GM12878 (cell line): ENCODE data around the gene TMEM11. TPM values are rescaled to one million over a fixed set of nuclear protein-coding genes. Genes with fewer than 3 reads are reported as not detected.

Experiments used
- ATAC-seq: fragments of 200-7000 bp; cut with Tn5 transposase; 3 replicates; pipeline ENCODE4 v1.9.1; 2020; ENCODE audit warnings: mild to moderate bottlenecking, moderate library complexity
- BruUV-seq: library from RNA; stranded (reverse); fragments of 400-500 nt; replicated peaks from 2 replicates; lab custom pipeline; 2021; lab: Mats Ljungman, UMichigan
- CTCF ChIA-PET: fragments of 300-600 bp; sonication (Branson Sonifier 250); formaldehyde crosslinking; extraction: SDS; loops from one replicate; lab custom pipeline; 2021; ENCODE audit warnings: inconsistent platforms; lab: Yijun Ruan, JAX
- POLR2A ChIA-PET: fragments of 350-600 bp; formaldehyde crosslinking; extraction: SDS; loops from one replicate; lab custom pipeline; 2021; ENCODE audit warnings: inconsistent platforms; lab: Charles Lee
- RAD21 ChIA-PET: fragments of 300-600 bp; sonication (Branson Sonifier 250); formaldehyde crosslinking; loops from one replicate; lab custom pipeline; 2023; ENCODE audit warnings: antibody characterized with exemption; ENCODE audit not compliant: unreplicated experiment; lab: Charles Lee
- SMC1A ChIA-PET: fragments of 300-600 bp; sonication (Branson Sonifier 250); formaldehyde crosslinking; loops from one replicate; lab custom pipeline; 2023; ENCODE audit not compliant: unreplicated experiment, uncharacterized antibody; lab: Charles Lee
- DNase-seq: peaks from one replicate; pipeline ENCODE4 v3.0.0-alpha.2; 2011; ENCODE audit warnings: low read depth, low spot score
- FAIRE-seq: peaks from 3 replicates; lab custom pipeline; 2011; peaks lifted over from hg19 to GRCh38; lab: Jason Lieb, UNC
- H2AFZ ChIP-seq: 2 replicates; pipeline ENCODE4 v1.6.0; 2011; ENCODE audit warnings: low read depth, low read length, control low read depth; ENCODE audit not compliant: control insufficient read depth
- H3K27ac ChIP-seq: 2 replicates; pipeline ENCODE4 v1.5.1; 2011; ENCODE audit warnings: control low read depth; ENCODE audit not compliant: control insufficient read depth, insufficient read depth
- H3K27me3 ChIP-seq, 2 experiments: replicated peaks in 1 of 2; 2 replicates each; pipeline versions ENCODE4 v1.6.0 to v1.6.1; 2011; ENCODE audit warnings: low read length in 1 of 2; ENCODE audit not compliant: control insufficient read depth in 2 of 2, insufficient read depth in 2 of 2
- H3K36me3 ChIP-seq, 2 experiments: 2 replicates each; pipeline ENCODE4 v1.5.1; 2011; ENCODE audit warnings: low read length in 1 of 2; ENCODE audit not compliant: control insufficient read depth in 2 of 2, insufficient read depth in 2 of 2
- H3K4me1 ChIP-seq: 2 replicates; pipeline ENCODE4 v1.6.1; 2011; ENCODE audit warnings: mild to moderate bottlenecking, low read length, moderate library complexity, mixed read lengths; ENCODE audit not compliant: control insufficient read depth, insufficient read depth
- H3K4me2 ChIP-seq: 2 replicates; pipeline ENCODE4 v1.6.0; 2011; ENCODE audit warnings: control low read depth; ENCODE audit not compliant: control insufficient read depth, insufficient read depth
- H3K4me3 ChIP-seq: fragments of 200-600 bp; sonication (generic); 2 replicates; pipeline ENCODE4 v1.5.1; 2016
- H3K79me2 ChIP-seq: 2 replicates; pipeline ENCODE4 v1.6.0; 2011; ENCODE audit warnings: low read length; ENCODE audit not compliant: control insufficient read depth, insufficient read depth
- H3K9ac ChIP-seq: 2 replicates; pipeline ENCODE4 v1.8.0; 2011; ENCODE audit warnings: low read length, control low read depth, mixed read lengths; ENCODE audit not compliant: control insufficient read depth, insufficient read depth
- H3K9me3 ChIP-seq: replicated peaks from 3 replicates; pipeline ENCODE4 v1.5.1; 2011; ENCODE audit warnings: mild to moderate bottlenecking, low read length; ENCODE audit not compliant: control insufficient read depth, insufficient read depth
- H4K20me1 ChIP-seq: 2 replicates; pipeline ENCODE4 v1.6.0; 2011; ENCODE audit not compliant: control insufficient read depth, insufficient read depth
- FOS ChIP-seq: IDR thresholded peaks from 3 replicates; pipeline ENCODE4 v1.6.1; 2011; ENCODE audit warnings: borderline replicate concordance; ENCODE audit not compliant: insufficient read length; ENCODE audit errors: extremely low read depth
- MLLT1 ChIP-seq: fragments of 450-650 bp; IDR thresholded peaks from 2 replicates; pipeline ENCODE4 v1.6.1; 2016; ENCODE audit warnings: mild to moderate bottlenecking
- MTA2 ChIP-seq: fragments of 450-650 bp; IDR thresholded peaks from 2 replicates; pipeline ENCODE4 v1.6.1; 2016; ENCODE audit warnings: low read depth, mild to moderate bottlenecking, moderate library complexity
- SMC3 ChIP-seq: IDR thresholded peaks from 2 replicates; pipeline ENCODE4 v1.6.1; 2011; ENCODE audit warnings: low read length, improper control_type of control experiment, borderline replicate concordance
- STAT3 ChIP-seq: IDR thresholded peaks from 2 replicates; pipeline ENCODE4 v1.6.1; 2011; ENCODE audit warnings: low read depth, low read length, improper control_type of control experiment
- ZSCAN29 ChIP-seq: fragments of 450-650 bp; IDR thresholded peaks from 2 replicates; pipeline ENCODE4 v1.6.1; 2017; ENCODE audit warnings: mild to moderate bottlenecking, moderate library complexity
- WGBS: methylation state at CpG from one replicate; pipeline ENCODE4 v1.1.6; 2016; ENCODE audit warnings: low lambda C conversion rate; ENCODE audit not compliant: insufficient replicate concordance, insufficient coverage; ENCODE audit errors: missing lambda C conversion rate; 5-methylcytosine and 5-hydroxymethylcytosine counted together
- in situ Hi-C: fragments of 300-500 bp; cut with MboI; formaldehyde crosslinking; loops from 9 replicates; pipeline ENCODE4 v1.14.3; 2018; ENCODE audit warnings: mixed read lengths
- intact Hi-C: fragments of 100-400 bp; cut with micrococcal nuclease; formaldehyde crosslinking; loops from one replicate; pipeline ENCODE4 v1.14.2; 2022; ENCODE audit not compliant: unreplicated experiment
- polyA plus RNA-seq, 11 experiments: library from polyadenylated mRNA; depleted of rRNA in 4 of 11; unstranded in 6 of 11; stranded (reverse) in 5 of 11; fragments of >200 nt; fragmentation: Nextera tagmentation in 4 of 11; fragmentation: Illumina TruSeq in 1 of 11; extraction: Ambion mirVana in 4 of 11; extraction: Trizol in 1 of 11; gene quantifications; 1 replicate in 1 of 11; 2 replicates in 10 of 11; pipeline versions ENCODE4 v1.2.1 to v1.2.3, GENCODE V29; 2011 to 2016; ENCODE audit warnings: inconsistent platforms in 2 of 11, missing spikeins in 2 of 11, low read depth in 1 of 11
- total RNA-seq, 4 experiments: library from RNA; depleted of rRNA in 3 of 4; stranded (reverse); fragments of >200 nt in 3 of 4; fragmentation: Illumina TruSeq in 1 of 4; extraction: Trizol in 1 of 4; gene quantifications; 2 replicates each; pipeline versions ENCODE4 v1.2.1 to v1.2.3, GENCODE V29; 2013 to 2021

Gene TMEM11
- total and polyA plus RNA-seq, 10 of the 15 experiments (the other 5 are each of a cell fraction or from before 2014, with no cell fraction given): 14.4 to 63.4 (median 27.2) TPM

- no peak overlapping the region for H3K4me3 ChIP-seq
- H3K36me3 ChIP-seq: no peaks in the 10 kb centered on the region
- ATAC-seq (no peak), DNase-seq (no peak), FAIRE-seq (no peak)
- H4K20me1 ChIP-seq: no peaks in the 10 kb centered on the region
- ChIA-PET RAD21 (no interaction called here), SMC1A (interaction anchor here (0.6 kb wide), 1 partner anchor 244 kb away, joined by 3 read pairs; no protein-coding TSS in a partner anchor), POLR2A (no interaction called here), CTCF (no interaction called here)
- no peak overlapping the region for H3K27ac ChIP-seq
- 96% methylated on average over 5 of the region's 5 CpGs for WGBS
- peaks cover 9% of the 10 kb centered on the region for H3K4me1 ChIP-seq
- H3K27me3 ChIP-seq: no peaks in the 10 kb centered on the region
- no peak overlapping the region for H3K9ac ChIP-seq
- BruUV-seq: no TSS peak
- H3K4me2 ChIP-seq: no peak overlapping the region
- intact Hi-C loops (no loop called here), in situ Hi-C loops (no loop called here)
- TF ChIP-seq MTA2 (no peak), SMC3 (no peak), STAT3 (no peak), MLLT1 (no peak), ZSCAN29 (no peak), FOS (no peak)
- TF ChIP-seq, all 136 proteins: peak for 0
- H3K79me2 ChIP-seq: no peaks in the 10 kb centered on the region
- H3K9me3 ChIP-seq: no peaks in the 10 kb centered on the region
- no peak overlapping the region for H2AFZ ChIP-seq
Measured at GRCh38 chr17:21166595-21167210, 47.3 kb downstream of the TMEM11 start.
